H1 (cell line): ENCODE results near the gene PPIL4. TPM values are rescaled to one million over a fixed set of nuclear protein-coding genes. Genes with fewer than 3 reads are reported as not detected.

Experiments
- CTCF ChIA-PET: fragments of 300-600 bp; sonication (Branson Sonifier 250); formaldehyde crosslinking; loops from one replicate; lab custom pipeline; 2021; ENCODE audit not compliant: partially characterized antibody; lab: Charles Lee
- POLR2A ChIA-PET: fragments of 300-600 bp; sonication (Branson Sonifier 250); formaldehyde crosslinking; loops from one replicate; lab custom pipeline; 2021; ENCODE audit warnings: inconsistent platforms; ENCODE audit not compliant: partially characterized antibody; lab: Charles Lee
- DNase-seq, 2 experiments: peaks; one replicate each; pipeline versions ENCODE4 v3.0.0 to v3.0.0-alpha.2; 2010 to 2022; ENCODE audit warnings: low spot score in 2 of 2, low read depth in 1 of 2, mixed read lengths in 1 of 2
- FAIRE-seq: peaks from 2 replicates; lab custom pipeline; 2011; peaks lifted over from hg19 to GRCh38; lab: Jason Lieb, UNC
- H2AFZ ChIP-seq: 2 replicates; pipeline ENCODE4 v1.8.1; 2012; ENCODE audit warnings: low read length, inconsistent platforms
- H2AK5ac ChIP-seq: 2 replicates; pipeline ENCODE4 v1.6.1; 2013; ENCODE audit warnings: low read depth, low read length
- H2BK120ac ChIP-seq: replicated peaks from 2 replicates; pipeline ENCODE3; 2013; ENCODE audit warnings: low read depth, low read length, inconsistent platforms
- H2BK12ac ChIP-seq: 2 replicates; pipeline ENCODE4 v1.6.1; 2013; ENCODE audit warnings: low read depth, low read length
- H2BK15ac ChIP-seq: 2 replicates; pipeline ENCODE4 v1.6.1; 2013; ENCODE audit warnings: low read length
- H2BK20ac ChIP-seq: 2 replicates; pipeline ENCODE4 v1.6.1; 2013; ENCODE audit warnings: low read length
- H2BK5ac ChIP-seq: 2 replicates; pipeline ENCODE4 v1.6.1; 2013; ENCODE audit warnings: low read depth, low read length
- H3K14ac ChIP-seq: 2 replicates; pipeline ENCODE4 v1.6.1; 2013; ENCODE audit warnings: inconsistent platforms; ENCODE audit not compliant: insufficient read length
- H3K18ac ChIP-seq: 2 replicates; pipeline ENCODE4 v1.6.1; 2013; ENCODE audit warnings: low read length; ENCODE audit errors: extremely low read depth
- H3K23ac ChIP-seq: 2 replicates; pipeline ENCODE4 v1.6.1; 2013; ENCODE audit warnings: inconsistent platforms; ENCODE audit not compliant: insufficient read length
- H3K23me2 ChIP-seq: 2 replicates; pipeline ENCODE4 v1.6.1; 2013; ENCODE audit warnings: low read depth, low read length
- H3K27ac ChIP-seq: 2 replicates; pipeline ENCODE4 v1.6.1; 2011; ENCODE audit warnings: low read depth, low read length, inconsistent platforms
- H3K27me3 ChIP-seq, 4 experiments: replicated peaks in 1 of 4; 1 replicate in 1 of 4; 2 replicates in 3 of 4; pipeline versions ENCODE4 v1.6.1 to v1.8.1; 2011 to 2013; ENCODE audit warnings: low read length in 3 of 4, mild to moderate bottlenecking in 3 of 4, inconsistent platforms in 2 of 4, mixed read lengths in 2 of 4, moderate library complexity in 1 of 4; ENCODE audit not compliant: control insufficient read depth in 3 of 4, insufficient read depth in 3 of 4; ENCODE audit errors: extremely low read depth in 1 of 4
- H3K36me3 ChIP-seq, 4 experiments: 2 replicates each; pipeline versions ENCODE4 v1.6.1 to v1.8.1; 2011 to 2013; ENCODE audit warnings: mild to moderate bottlenecking in 4 of 4, low read length in 3 of 4, moderate library complexity in 2 of 4, control low read depth in 1 of 4, inconsistent platforms in 1 of 4; ENCODE audit not compliant: insufficient read depth in 4 of 4, control insufficient read depth in 2 of 4
- H3K4ac ChIP-seq: replicated peaks from 2 replicates; pipeline ENCODE3; 2013; ENCODE audit warnings: low read length, low read depth, mixed read lengths, inconsistent platforms; ENCODE audit not compliant: insufficient read length
- H3K4me1 ChIP-seq, 4 experiments: replicated peaks in 1 of 4; 1 replicate in 1 of 4; 2 replicates in 3 of 4; pipeline versions ENCODE4 v1.6.1 to v1.8.1; 2011 to 2013; ENCODE audit warnings: low read length in 3 of 4, inconsistent platforms in 2 of 4, mixed read lengths in 1 of 4; ENCODE audit not compliant: insufficient read depth in 4 of 4, control insufficient read depth in 3 of 4
- H3K4me2 ChIP-seq, 2 experiments: 2 replicates each; pipeline versions ENCODE4 v1.6.1 to v1.8.1; 2011 to 2013; ENCODE audit warnings: low read depth in 2 of 2, low read length in 2 of 2, control low read depth in 1 of 2, inconsistent platforms in 1 of 2, mild to moderate bottlenecking in 1 of 2; ENCODE audit not compliant: insufficient read depth in 1 of 2
- H3K4me3 ChIP-seq, 4 experiments: fragments of 200-600, 300-600 bp in 1 of 4; sonication (generic), shearing (Covaris generic), sonication (Bioruptor Twin) in 1 of 4; 2 replicates each; pipeline versions ENCODE4 v1.5.1 to v1.8.1; 2011 to 2016; ENCODE audit warnings: low read length in 4 of 4, low read depth in 3 of 4, control low read depth in 2 of 4, inconsistent platforms in 2 of 4, mild to moderate bottlenecking in 2 of 4, mixed read lengths in 1 of 4, moderate library complexity in 1 of 4; ENCODE audit not compliant: insufficient read depth in 2 of 4; ENCODE audit errors: extremely low read depth in 1 of 4
- H3K56ac ChIP-seq: replicated peaks from 2 replicates; pipeline ENCODE3; 2013; ENCODE audit warnings: low read depth, mild to moderate bottlenecking, mixed read lengths, low read length, inconsistent platforms; ENCODE audit not compliant: insufficient read length
- H3K79me1 ChIP-seq: 2 replicates; pipeline ENCODE4 v1.6.1; 2013; ENCODE audit warnings: low read depth, low read length, control low read depth
- H3K79me2 ChIP-seq, 2 experiments: 2 replicates each; pipeline versions ENCODE4 v1.6.1 to v1.8.1; 2012 to 2013; ENCODE audit warnings: low read length in 2 of 2, mild to moderate bottlenecking in 2 of 2, inconsistent platforms in 1 of 2; ENCODE audit not compliant: insufficient read depth in 2 of 2, control insufficient read depth in 1 of 2
- H3K9ac ChIP-seq, 4 experiments: replicated peaks in 1 of 4; 1 replicate in 1 of 4; 2 replicates in 3 of 4; pipeline versions ENCODE4 v1.6.1 to v1.8.1; 2011 to 2013; ENCODE audit warnings: low read depth in 3 of 4, low read length in 3 of 4, control low read depth in 2 of 4, mild to moderate bottlenecking in 2 of 4, moderate library complexity in 2 of 4, inconsistent platforms in 1 of 4; ENCODE audit errors: extremely low read depth in 1 of 4
- H3K9me3 ChIP-seq, 2 experiments: 2 replicates each; pipeline versions ENCODE4 v1.6.1 to v1.8.1; 2012 to 2013; ENCODE audit warnings: mild to moderate bottlenecking in 2 of 2, moderate library complexity in 2 of 2, control low read depth in 1 of 2, inconsistent platforms in 1 of 2, low read depth in 1 of 2, low read length in 1 of 2, mixed read lengths in 1 of 2; ENCODE audit not compliant: insufficient read depth in 2 of 2
- H4K20me1 ChIP-seq, 2 experiments: replicated peaks in 1 of 2; 2 replicates each; pipeline versions ENCODE3 to v1.8.1; 2011 to 2013; ENCODE audit warnings: inconsistent platforms in 2 of 2, low read length in 2 of 2, mild to moderate bottlenecking in 1 of 2; ENCODE audit not compliant: insufficient read depth in 2 of 2, control insufficient read depth in 1 of 2
- H4K5ac ChIP-seq: 2 replicates; pipeline ENCODE4 v1.6.1; 2013; ENCODE audit warnings: low read length, low read depth, mixed read lengths, inconsistent platforms; ENCODE audit not compliant: insufficient read length
- H4K8ac ChIP-seq: 2 replicates; pipeline ENCODE4 v1.8.0; 2013; ENCODE audit warnings: mild to moderate bottlenecking, moderate library complexity, low read length, inconsistent platforms; ENCODE audit not compliant: insufficient read depth; ENCODE audit errors: extremely low read depth
- H4K91ac ChIP-seq: replicated peaks from 2 replicates; pipeline ENCODE3; 2013; ENCODE audit warnings: low read length, mixed read lengths, inconsistent platforms; ENCODE audit not compliant: insufficient read length
- CHD1 ChIP-seq: IDR thresholded peaks from 2 replicates; pipeline ENCODE4 v1.6.1; 2012; ENCODE audit warnings: low read depth, low read length, improper control_type of control experiment
- CHD2 ChIP-seq: IDR thresholded peaks from 2 replicates; pipeline ENCODE4 v1.6.1; 2012; ENCODE audit warnings: low read length, improper control_type of control experiment
- GABPA ChIP-seq: IDR thresholded peaks from 2 replicates; pipeline ENCODE4 v1.6.1; 2011; ENCODE audit warnings: mild to moderate bottlenecking, low read length, moderate library complexity, borderline replicate concordance; ENCODE audit not compliant: insufficient read depth
- RNF2 ChIP-seq: fragments of 200-900, 300-1000 bp; sonication (generic); IDR thresholded peaks from 2 replicates; pipeline ENCODE4 v1.7.1; 2016; ENCODE audit warnings: borderline replicate concordance, low read depth, mild to moderate bottlenecking, antibody characterized with exemption, low read length; ENCODE audit not compliant: poor library complexity, severe bottlenecking; ENCODE audit errors: missing control alignments
- RXRA ChIP-seq: IDR thresholded peaks from 2 replicates; pipeline ENCODE4 v1.6.1; 2011; ENCODE audit warnings: low read depth, mild to moderate bottlenecking, low read length, moderate library complexity; ENCODE audit not compliant: insufficient read depth
- SRF ChIP-seq: IDR thresholded peaks from 2 replicates; pipeline ENCODE4 v1.6.1; 2011; ENCODE audit warnings: mild to moderate bottlenecking, low read depth, low read length, moderate library complexity
- TAF7 ChIP-seq: optimal IDR thresholded peaks from 2 replicates; pipeline ENCODE3; 2011; ENCODE audit warnings: low read depth, mild to moderate bottlenecking, inconsistent platforms, low read length, moderate library complexity, borderline replicate concordance
- WGBS, 2 experiments: shearing (Covaris generic) in 1 of 2; methylation state at CpG; one replicate each; pipeline versions ENCODE4 v1.1.6 to v1.1.7; 2013 to 2015; ENCODE audit warnings: low lambda C conversion rate in 2 of 2, mixed read lengths in 2 of 2, inconsistent platforms in 1 of 2, low coverage in 1 of 2, missing lambda C conversion rate in 1 of 2; ENCODE audit not compliant: insufficient replicate concordance in 2 of 2, insufficient coverage in 1 of 2, insufficient read length in 1 of 2; ENCODE audit errors: extremely low coverage in 1 of 2, missing lambda C conversion rate in 1 of 2; 5-methylcytosine and 5-hydroxymethylcytosine counted together
- polyA plus RNA-seq, 7 experiments: library from polyadenylated mRNA; depleted of rRNA in 3 of 7; stranded (reverse) in 5 of 7; unstranded in 2 of 7; fragments of >200 nt in 5 of 7; fragments of 200-250 nt in 2 of 7; gene quantifications; 1 replicate in 5 of 7; 2 replicates in 1 of 7; 4 replicates in 1 of 7; pipeline versions ENCODE4 v1.2.1 to v1.2.3, GENCODE V29; 2011 to 2013; ENCODE audit warnings: missing spikeins in 2 of 7, mixed read lengths in 2 of 7
- total RNA-seq: library from RNA; stranded (reverse); fragmentation: NEBNext Ultra II Directional; extraction: Animal tissue kit (Norgen Biotek cat#: 25700); gene quantifications from 2 replicates; pipeline ENCODE4 v1.2.1, GENCODE V29; 2021

Gene PPIL4
- total and polyA plus RNA-seq, 2 of the 8 experiments (the other 6 are each of a cell fraction or from before 2014, with no cell fraction given): 2.0 to 33.2 TPM

- H3K27ac ChIP-seq: no peak overlapping the region
- WGBS, 2 experiments: 97% methylated on average over 3 of the region's 3 CpGs; no CpG with 5 or more reads in 1 of the 2 experiments
- H3K14ac ChIP-seq: no peak overlapping the region
- CTCF ChIA-PET: interaction anchor here (0.6 to 1.6 kb wide), 5 partner anchors 10 to 51 kb away, joined by 3 to 8 read pairs (median 3); no protein-coding TSS in a partner anchor
- no peak overlapping the region for H2BK12ac ChIP-seq
- H2AK5ac ChIP-seq: no peak overlapping the region
- no peak overlapping the region for H3K4ac ChIP-seq
- no peaks in the 10 kb centered on the region for H3K36me3 ChIP-seq
- no peak overlapping the region for H3K9ac ChIP-seq
- H3K4me3 ChIP-seq: no peak overlapping the region
- H2BK15ac ChIP-seq: no peak overlapping the region
- H3K23ac ChIP-seq: no peak overlapping the region
- no peak for DNase-seq
- H4K8ac ChIP-seq: no peak overlapping the region
- H3K79me2 ChIP-seq: no peaks in the 10 kb centered on the region
- peaks cover 0 to 4% (median under 1%) of the 10 kb centered on the region in 4 experiments; a peak in 2 of 7 replicates for H3K4me1 ChIP-seq
- TF ChIP-seq SRF: no peak
- no peak for TF ChIP-seq CHD2
- TF ChIP-seq CHD1: no peak
- TF ChIP-seq GABPA: no peak
- TF ChIP-seq RXRA: no peak
- TF ChIP-seq RNF2: no peak
- no peak for TF ChIP-seq TAF7
- TF ChIP-seq, all 59 proteins: peak for 0
- Histone ChIP-seq H3K18ac (no peak overlapping the region), H2BK120ac (no peak overlapping the region), H3K9me3 (no peaks in the 10 kb centered on the region), H3K27me3 (no peaks in the 10 kb centered on the region), H3K56ac (no peak overlapping the region), H3K79me1 (no peaks in the 10 kb centered on the region), H3K4me2 (no peak overlapping the region), H4K91ac (no peak overlapping the region), H2AFZ (no peak overlapping the region), H4K20me1 (no peaks in the 10 kb centered on the region), H3K23me2 (peaks cover 2% of the 10 kb centered on the region; the same call in 1 of the 2 replicates), H2BK20ac (no peak overlapping the region), H2BK5ac (no peak overlapping the region), H4K5ac (no peak overlapping the region)
- POLR2A ChIA-PET: interaction anchor here (0.6 to 0.7 kb wide), 2 partner anchors 34 to 199 kb away, joined by 3 read pairs; no protein-coding TSS in a partner anchor
- FAIRE-seq: no peak
Measured at GRCh38 chr6:149483334-149483725, 62.5 kb downstream of the PPIL4 start.
